Natural killer cell (primary cell): ENCODE data around the gene POLDIP3. TPM values are rescaled to one million over a fixed set of nuclear protein-coding genes. Genes with fewer than 3 reads are reported as not detected.

Experiments used
- ATAC-seq, 3 donors: fragments of 150-1000 bp in 2 of 3; fragments of 200-7000 bp in 1 of 3; cut with Tn5 transposase; 1 replicate in 1 of 3; 2 replicates in 2 of 3; pipeline ENCODE4 v1.10.0; 2021; ENCODE audit warnings: mild to moderate bottlenecking in 2 of 3, moderate library complexity in 2 of 3
- DNase-seq, 2 donors: peaks; one replicate each; pipeline versions ENCODE4 v3.0.0 to v3.0.0-alpha.2; 2013 to 2021; ENCODE audit warnings: mixed read lengths in 1 of 2
- H3K27ac ChIP-seq: one replicate; pipeline ENCODE4 v1.5.1; 2013; ENCODE audit warnings: mild to moderate bottlenecking, low read length
- H3K27me3 ChIP-seq: one replicate; pipeline ENCODE4 v1.6.1; 2013; ENCODE audit warnings: low read length; ENCODE audit not compliant: control insufficient read depth, insufficient read depth
- H3K36me3 ChIP-seq: one replicate; pipeline ENCODE4 v1.6.1; 2013; ENCODE audit warnings: low read length; ENCODE audit not compliant: control insufficient read depth, insufficient read depth
- H3K4me1 ChIP-seq: one replicate; pipeline ENCODE4 v1.6.1; 2013; ENCODE audit warnings: low read length; ENCODE audit not compliant: control insufficient read depth, insufficient read depth
- H3K4me3 ChIP-seq: one replicate; pipeline ENCODE4 v1.5.1; 2013; ENCODE audit warnings: low read length
- H3K9me3 ChIP-seq: one replicate; pipeline ENCODE4 v1.6.1; 2013; ENCODE audit warnings: low read length; ENCODE audit not compliant: control insufficient read depth, insufficient read depth
- H3K27ac Mint-ChIP-seq, 2 donors: one replicate each; pipeline ENCODE4 v1.8.0; 2022; ENCODE audit warnings: mild to moderate bottlenecking in 2 of 2, mixed read lengths in 2 of 2, moderate library complexity in 1 of 2
- H3K27me3 Mint-ChIP-seq, 2 donors: one replicate each; pipeline ENCODE4 v1.8.0; 2022; ENCODE audit warnings: low read depth in 2 of 2, mixed read lengths in 2 of 2
- H3K36me3 Mint-ChIP-seq: one replicate; pipeline ENCODE4 v1.8.0; 2022; ENCODE audit warnings: mixed read lengths
- H3K4me1 Mint-ChIP-seq, 2 donors: one replicate each; pipeline ENCODE4 v1.8.0; 2022; ENCODE audit warnings: mixed read lengths in 2 of 2
- H3K4me3 Mint-ChIP-seq: one replicate; pipeline ENCODE4 v1.8.0; 2022; ENCODE audit warnings: mild to moderate bottlenecking, moderate library complexity, mixed read lengths
- H3K9me3 Mint-ChIP-seq, 2 donors: one replicate each; pipeline ENCODE4 v1.8.0; 2022; ENCODE audit warnings: mixed read lengths in 2 of 2
- CTCF ChIP-seq: fragments of 200-600 bp; IDR thresholded peaks from one replicate; pipeline ENCODE4 v1.8.0; 2022; ENCODE audit warnings: antibody characterized with exemption
- WGBS: methylation state at CpG from one replicate; pipeline ENCODE4 v1.1.7; 2013; ENCODE audit warnings: missing lambda C conversion rate; ENCODE audit not compliant: insufficient coverage; 5-methylcytosine and 5-hydroxymethylcytosine counted together
- intact Hi-C: fragments of 100-400 bp; cut with micrococcal nuclease; formaldehyde crosslinking; loops from one replicate; pipeline ENCODE4 v1.14.2; 2022
- total RNA-seq, 4 donors: library from RNA; stranded (reverse); fragments of 120-200 nt in 1 of 4; gene quantifications; one replicate each; pipeline versions ENCODE4 v1.2.3 to v1.2.4, GENCODE V29; 2013 to 2022

The POLDIP3 gene
- total RNA-seq, 3 donors from 2014 or later (not counting 1 experiment from before 2014, with no cell fraction given) = 66.1 to 82.8 (median 70.8) TPM

GRCh38 chr22:42644422-42645340 is 30.0 kb upstream of the POLDIP3 start:
- no peak for TF ChIP-seq CTCF
- H3K27ac Mint-ChIP-seq = peak overlapping the region; percentile 44 to 60
- peak overlapping the region; percentile 45 for H3K4me3 Mint-ChIP-seq
- intact Hi-C loops = no loop called here
- H3K9me3 ChIP-seq = no peaks in the 10 kb centered on the region
- DNase-seq (no peak), ATAC-seq (no peak)
- no peaks in the 10 kb centered on the region for H3K36me3 Mint-ChIP-seq
- no peaks in the 10 kb centered on the region for H3K36me3 ChIP-seq
- peaks cover 13 to 60% of the 10 kb centered on the region in 2 donors for H3K4me1 Mint-ChIP-seq
- H3K27me3 ChIP-seq = no peaks in the 10 kb centered on the region
- H3K4me3 ChIP-seq = no peak overlapping the region
- 45% methylated on average over 20 of the region's 22 CpGs for WGBS
- H3K27ac ChIP-seq = no peak overlapping the region
- H3K27me3 Mint-ChIP-seq = no peaks in the 10 kb centered on the region
- H3K4me1 ChIP-seq = peaks cover 58% of the 10 kb centered on the region
- H3K9me3 Mint-ChIP-seq = no peaks in the 10 kb centered on the region

GRCh38 chr22:42643634-42644421 is 29.1 kb upstream of the POLDIP3 start:
- no peaks in the 10 kb centered on the region for H3K36me3 ChIP-seq
- H3K4me3 ChIP-seq = no peak overlapping the region
- no peak overlapping the region for H3K27ac ChIP-seq
- H3K4me3 Mint-ChIP-seq = no peak overlapping the region
- ATAC-seq (no peak), DNase-seq (no peak)
- intact Hi-C loops = no loop called here
- peaks cover 13 to 58% of the 10 kb centered on the region in 2 donors for H3K4me1 Mint-ChIP-seq
- peak overlapping the region in 1 of 2 donors; percentile 44 for H3K27ac Mint-ChIP-seq
- H3K36me3 Mint-ChIP-seq = no peaks in the 10 kb centered on the region
- H3K27me3 Mint-ChIP-seq = no peaks in the 10 kb centered on the region
- 94% methylated on average over 12 of the region's 14 CpGs for WGBS
- no peaks in the 10 kb centered on the region for H3K9me3 Mint-ChIP-seq
- no peaks in the 10 kb centered on the region for H3K27me3 ChIP-seq
- H3K4me1 ChIP-seq = peaks cover 54% of the 10 kb centered on the region
- H3K9me3 ChIP-seq = no peaks in the 10 kb centered on the region
- no peak for TF ChIP-seq CTCF

- no peak overlapping the region for H3K27ac ChIP-seq
- WGBS = 74% methylated on average over 10 of the region's 12 CpGs
- Mint-ChIP-seq H3K27ac (no peak overlapping the region), H3K9me3 (no peaks in the 10 kb centered on the region), H3K4me1 (peaks cover 13 to 50% of the 10 kb centered on the region in 2 donors), H3K27me3 (no peaks in the 10 kb centered on the region), H3K36me3 (no peaks in the 10 kb centered on the region), H3K4me3 (no peak overlapping the region)
- no peak for DNase-seq
- H3K4me1 ChIP-seq = peaks cover 47% of the 10 kb centered on the region
- no peaks in the 10 kb centered on the region for H3K36me3 ChIP-seq
- no peaks in the 10 kb centered on the region for H3K9me3 ChIP-seq
- no peak for TF ChIP-seq CTCF
- no peak for ATAC-seq
- intact Hi-C loops = no loop called here
- no peaks in the 10 kb centered on the region for H3K27me3 ChIP-seq
- no peak overlapping the region for H3K4me3 ChIP-seq
Observed at GRCh38 chr22:42642806-42643633, 28.3 kb upstream of the POLDIP3 start.
